HepG2 (cell line): ENCODE results near the gene TM2D1. TPM values are rescaled to one million over a fixed set of nuclear protein-coding genes. Genes with fewer than 3 reads are reported as not detected.

ENCODE experiments used
- BATF2 ChIP-seq: sonication (generic); formaldehyde crosslinking; IDR thresholded peaks from 2 replicates; pipeline ENCODE4 v1.8.0; 2022; ENCODE audit warnings: mild to moderate bottlenecking, missing genetic modification reagents, moderate library complexity
- CBFB ChIP-seq: sonication (generic); formaldehyde crosslinking; IDR thresholded peaks from 2 replicates; pipeline ENCODE4 v1.4.0; 2020; ENCODE audit warnings: missing genetic modification reagents
- FOXO1 ChIP-seq: sonication (generic); formaldehyde crosslinking; IDR thresholded peaks from 2 replicates; pipeline ENCODE4 v1.4.0; 2020; ENCODE audit warnings: missing genetic modification reagents
- IRF2 ChIP-seq: IDR thresholded peaks from 2 replicates; pipeline ENCODE4 v1.6.1; 2018; ENCODE audit warnings: missing genetic modification reagents, missing compliant biosample characterization
- ISX ChIP-seq: sonication (generic); formaldehyde crosslinking; conservative IDR thresholded peaks from 2 replicates; pipeline ENCODE4 v1.5.0; 2020; ENCODE audit warnings: missing genetic modification reagents
- STAT5B ChIP-seq: sonication (generic); formaldehyde crosslinking; IDR thresholded peaks from 2 replicates; pipeline ENCODE4 v1.4.0; 2020; ENCODE audit warnings: missing genetic modification reagents
- TEAD3 ChIP-seq: optimal IDR thresholded peaks from 2 replicates; pipeline ENCODE3; 2016; ENCODE audit warnings: borderline replicate concordance
- TOPORS ChIP-seq: sonication (generic); formaldehyde crosslinking; IDR thresholded peaks from 2 replicates; pipeline ENCODE4 v1.8.0; 2023; ENCODE audit warnings: mild to moderate bottlenecking, missing genetic modification reagents
- ZBTB2 ChIP-seq: sonication (generic); formaldehyde crosslinking; IDR thresholded peaks from 2 replicates; pipeline ENCODE4 v1.8.0; 2022; ENCODE audit warnings: low read depth, missing genetic modification reagents
- ZNF101 ChIP-seq: sonication (generic); formaldehyde crosslinking; IDR thresholded peaks from 2 replicates; pipeline ENCODE4 v1.4.0; 2020; ENCODE audit warnings: mild to moderate bottlenecking, low read depth, missing genetic modification reagents, borderline replicate concordance
- ZNF564 ChIP-seq: sonication (generic); formaldehyde crosslinking; IDR thresholded peaks from 2 replicates; pipeline ENCODE4 v1.8.1; 2023; ENCODE audit warnings: mild to moderate bottlenecking, missing genetic modification reagents
- ZNF598 ChIP-seq: sonication (generic); formaldehyde crosslinking; IDR thresholded peaks from 2 replicates; pipeline ENCODE4 v1.5.1; 2020; ENCODE audit warnings: mild to moderate bottlenecking, missing genetic modification reagents, borderline replicate concordance
- ZNF761 ChIP-seq: sonication (generic); formaldehyde crosslinking; conservative IDR thresholded peaks from 2 replicates; pipeline ENCODE4 v1.4.0; 2020; ENCODE audit warnings: mild to moderate bottlenecking, missing genetic modification reagents
- ZNF781 ChIP-seq: sonication (generic); formaldehyde crosslinking; IDR thresholded peaks from 2 replicates; pipeline ENCODE4 v1.5.1; 2020; ENCODE audit warnings: borderline replicate concordance, mild to moderate bottlenecking, missing genetic modification reagents; ENCODE audit errors: not compliant biosample characterization
- ZNF784 ChIP-seq: sonication (generic); formaldehyde crosslinking; IDR thresholded peaks from 2 replicates; pipeline ENCODE4 v1.5.1; 2020; ENCODE audit warnings: missing genetic modification reagents, mild to moderate bottlenecking, borderline replicate concordance
- ZSCAN5A ChIP-seq: sonication (generic); formaldehyde crosslinking; IDR thresholded peaks from 2 replicates; pipeline ENCODE4 v1.8.0; 2022; ENCODE audit warnings: mild to moderate bottlenecking, missing genetic modification reagents, borderline replicate concordance
- polyA plus RNA-seq, 8 experiments: library from polyadenylated mRNA; depleted of rRNA in 3 of 8; stranded (reverse) in 7 of 8; unstranded in 1 of 8; fragments of >200 nt; fragmentation: Illumina TruSeq in 4 of 8; extraction: Trizol in 4 of 8; gene quantifications; 2 replicates each; pipeline versions ENCODE4 v1.2.1 to v1.2.3, GENCODE V29; 2011 to 2016; ENCODE audit warnings: low read depth in 4 of 8, missing spikeins in 1 of 8, mixed read lengths in 1 of 8; ENCODE audit not compliant: insufficient read depth in 1 of 8
- total RNA-seq, 5 experiments: library from RNA; depleted of rRNA; stranded (reverse); fragments of >200 nt; fragmentation: Illumina TruSeq; extraction: Trizol; gene quantifications; 2 replicates each; pipeline ENCODE4 v1.2.3, GENCODE V29; 2016; ENCODE audit warnings: low read depth in 1 of 5
- TF ChIP-seq, protein P1 (sequence below): sonication (generic); formaldehyde crosslinking; IDR thresholded peaks from 2 replicates; pipeline ENCODE4 v1.4.0; 2020; ENCODE audit warnings: missing genetic modification reagents
- TF ChIP-seq, protein P2 (sequence below): sonication (generic); formaldehyde crosslinking; IDR thresholded peaks from 2 replicates; pipeline ENCODE4 v1.5.0; 2020; ENCODE audit warnings: missing genetic modification reagents

Gene TM2D1
- total and polyA plus RNA-seq, 2 of the 13 experiments (the other 11 are each of a cell fraction or from before 2014, with no cell fraction given): 26.6 to 49.0 TPM

DNA sequence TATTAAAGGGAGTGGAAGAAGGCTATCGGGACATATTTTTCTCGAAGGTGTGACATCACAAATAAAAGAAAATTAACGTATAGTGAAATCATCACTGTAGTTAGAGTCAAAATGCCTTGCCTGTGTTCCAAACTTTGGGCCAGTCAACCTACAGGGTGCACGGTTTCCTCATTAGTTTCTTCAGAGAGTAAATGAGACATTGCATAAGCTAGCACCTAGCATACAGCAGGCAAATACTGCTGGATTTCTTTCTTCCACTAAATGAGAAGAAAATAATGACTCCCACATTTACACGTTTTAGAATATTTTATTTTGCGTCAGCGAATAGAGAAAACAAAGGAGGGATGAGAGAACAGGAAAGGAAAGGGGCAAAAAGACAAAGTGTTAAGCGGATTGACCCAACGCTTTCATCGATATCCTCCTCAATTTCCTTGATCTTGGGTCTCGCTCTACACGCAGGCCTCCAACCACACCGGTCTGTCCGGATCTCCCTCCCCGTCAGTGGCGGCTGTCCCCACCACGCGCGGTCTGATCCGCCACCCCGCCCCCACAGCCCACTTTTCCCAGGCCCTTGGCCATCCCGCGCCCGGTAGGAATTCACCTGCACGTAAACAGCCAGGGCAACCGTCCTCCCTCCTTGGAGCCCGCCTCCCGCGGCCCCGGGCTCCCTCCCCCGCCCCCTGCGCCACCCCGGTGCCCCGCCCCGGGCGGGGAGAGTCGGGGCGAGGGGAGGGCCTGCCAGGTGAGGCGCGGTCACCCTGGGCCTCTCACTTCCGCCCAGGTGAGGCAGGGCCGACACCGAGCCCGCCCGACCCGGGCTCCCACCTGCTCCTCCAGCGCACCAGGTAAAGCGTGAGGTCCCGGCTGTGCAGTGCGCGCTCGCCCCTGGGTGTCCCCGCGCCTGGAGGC lies 17.0 kb upstream of the TM2D1 start, which contains the start of gene PATJ (continued):
- TF ChIP-seq ZBTB2 (CRISPR knock-in tag): no peak; the same call in 1 of the 2 replicates
- no peak for TF ChIP-seq STAT5B
- TF ChIP-seq, protein P1, sequence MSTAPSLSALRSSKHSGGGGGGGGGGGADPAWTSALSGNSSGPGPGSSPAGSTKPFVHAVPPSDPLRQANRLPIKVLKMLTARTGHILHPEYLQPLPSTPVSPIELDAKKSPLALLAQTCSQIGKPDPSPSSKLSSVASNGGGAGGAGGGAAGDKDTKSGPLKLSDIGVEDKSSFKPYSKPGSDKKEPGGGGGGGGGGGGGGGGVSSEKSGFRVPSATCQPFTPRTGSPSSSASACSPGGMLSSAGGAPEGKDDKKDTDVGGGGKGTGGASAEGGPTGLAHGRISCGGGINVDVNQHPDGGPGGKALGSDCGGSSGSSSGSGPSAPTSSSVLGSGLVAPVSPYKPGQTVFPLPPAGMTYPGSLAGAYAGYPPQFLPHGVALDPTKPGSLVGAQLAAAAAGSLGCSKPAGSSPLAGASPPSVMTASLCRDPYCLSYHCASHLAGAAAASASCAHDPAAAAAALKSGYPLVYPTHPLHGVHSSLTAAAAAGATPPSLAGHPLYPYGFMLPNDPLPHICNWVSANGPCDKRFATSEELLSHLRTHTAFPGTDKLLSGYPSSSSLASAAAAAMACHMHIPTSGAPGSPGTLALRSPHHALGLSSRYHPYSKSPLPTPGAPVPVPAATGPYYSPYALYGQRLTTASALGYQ (CRISPR knock-in tag): 0 out of 2 replicates have a peak, but pooled peaks have one; percentile 26
- no peak for TF ChIP-seq BATF2 (CRISPR knock-in tag)
- TF ChIP-seq CBFB: 0 out of 2 replicates have a peak, but pooled peaks have one; percentile 23
- TF ChIP-seq TEAD3 (CRISPR knock-in tag): peak; percentile 47
- TF ChIP-seq ZNF781 (CRISPR knock-in tag): no peak
- TF ChIP-seq ZNF784 (CRISPR knock-in tag): no peak
- 0 out of 2 replicates have a peak, but pooled peaks have one; percentile 58 for TF ChIP-seq FOXO1
- no peak for TF ChIP-seq IRF2 (CRISPR knock-in tag)
- TF ChIP-seq TOPORS (CRISPR knock-in tag): no peak
- TF ChIP-seq ZNF598 (CRISPR knock-in tag): no peak
- no peak for TF ChIP-seq ZNF101 (CRISPR knock-in tag)
- TF ChIP-seq, protein P2, sequence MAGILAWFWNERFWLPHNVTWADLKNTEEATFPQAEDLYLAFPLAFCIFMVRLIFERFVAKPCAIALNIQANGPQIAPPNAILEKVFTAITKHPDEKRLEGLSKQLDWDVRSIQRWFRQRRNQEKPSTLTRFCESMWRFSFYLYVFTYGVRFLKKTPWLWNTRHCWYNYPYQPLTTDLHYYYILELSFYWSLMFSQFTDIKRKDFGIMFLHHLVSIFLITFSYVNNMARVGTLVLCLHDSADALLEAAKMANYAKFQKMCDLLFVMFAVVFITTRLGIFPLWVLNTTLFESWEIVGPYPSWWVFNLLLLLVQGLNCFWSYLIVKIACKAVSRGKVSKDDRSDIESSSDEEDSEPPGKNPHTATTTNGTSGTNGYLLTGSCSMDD (CRISPR knock-in tag): no peak
- TF ChIP-seq ISX (CRISPR knock-in tag): no peak
- no peak for TF ChIP-seq ZNF564 (CRISPR knock-in tag)
- no peak for TF ChIP-seq ZSCAN5A (CRISPR knock-in tag)
- no peak for TF ChIP-seq ZNF761
